Measurements from ENCODE around the gene LHFPL6.
A peak's percentile ranks its signal among the peaks of the same experiment; 100 is the strongest.

LHFPL6 gene

DNA sequence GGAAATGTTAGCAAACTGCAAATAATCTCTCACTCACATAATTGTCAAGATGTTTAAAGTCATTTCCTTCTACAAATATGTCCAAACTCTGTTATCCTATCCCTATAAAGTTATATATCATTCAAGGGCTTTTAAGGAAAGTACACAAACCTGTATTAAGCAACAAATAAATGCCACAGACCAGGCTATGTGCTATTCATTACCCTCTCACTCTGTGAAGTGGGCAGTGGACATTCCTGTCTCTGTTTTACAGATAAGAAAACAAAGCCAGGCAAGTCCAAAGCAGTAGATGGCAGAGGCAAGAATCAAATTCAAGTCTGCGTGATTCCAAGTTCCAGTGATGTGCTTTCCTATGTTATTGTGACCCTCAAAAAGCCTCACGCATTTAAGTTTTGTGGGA is 140.6 kb downstream of the LHFPL6 start:
- peaks cover 5% of the 10 kb centered on the region for H3K4me1 ChIP-seq (ENCODE audit: insufficient read depth, poor library complexity, severe bottlenecking)
- no peak for DNase-seq (ENCODE audit: low spot score)
- H3K4me3 ChIP-seq (ENCODE audit: severe bottlenecking) = no peak overlapping the region
- TF ChIP-seq, protein P1, sequence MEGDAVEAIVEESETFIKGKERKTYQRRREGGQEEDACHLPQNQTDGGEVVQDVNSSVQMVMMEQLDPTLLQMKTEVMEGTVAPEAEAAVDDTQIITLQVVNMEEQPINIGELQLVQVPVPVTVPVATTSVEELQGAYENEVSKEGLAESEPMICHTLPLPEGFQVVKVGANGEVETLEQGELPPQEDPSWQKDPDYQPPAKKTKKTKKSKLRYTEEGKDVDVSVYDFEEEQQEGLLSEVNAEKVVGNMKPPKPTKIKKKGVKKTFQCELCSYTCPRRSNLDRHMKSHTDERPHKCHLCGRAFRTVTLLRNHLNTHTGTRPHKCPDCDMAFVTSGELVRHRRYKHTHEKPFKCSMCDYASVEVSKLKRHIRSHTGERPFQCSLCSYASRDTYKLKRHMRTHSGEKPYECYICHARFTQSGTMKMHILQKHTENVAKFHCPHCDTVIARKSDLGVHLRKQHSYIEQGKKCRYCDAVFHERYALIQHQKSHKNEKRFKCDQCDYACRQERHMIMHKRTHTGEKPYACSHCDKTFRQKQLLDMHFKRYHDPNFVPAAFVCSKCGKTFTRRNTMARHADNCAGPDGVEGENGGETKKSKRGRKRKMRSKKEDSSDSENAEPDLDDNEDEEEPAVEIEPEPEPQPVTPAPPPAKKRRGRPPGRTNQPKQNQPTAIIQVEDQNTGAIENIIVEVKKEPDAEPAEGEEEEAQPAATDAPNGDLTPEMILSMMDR (IDR thresholded peaks at IDR 0.05; ENCODE audit: poor library complexity, severe bottlenecking) = no peak
- no peaks in the 10 kb centered on the region for H3K27me3 ChIP-seq (ENCODE audit: insufficient read depth, poor library complexity, severe bottlenecking)
- no peaks in the 10 kb centered on the region for H3K9me3 ChIP-seq (ENCODE audit: severe bottlenecking)
- H3K36me3 ChIP-seq (ENCODE audit: low read depth) = no peaks in the 10 kb centered on the region
- no peak overlapping the region for H3K27ac ChIP-seq (ENCODE audit: poor library complexity, severe bottlenecking)
- peak; percentile 58; the same call in 1 of the 3 replicates for ATAC-seq (ENCODE audit: low read depth)

DNA sequence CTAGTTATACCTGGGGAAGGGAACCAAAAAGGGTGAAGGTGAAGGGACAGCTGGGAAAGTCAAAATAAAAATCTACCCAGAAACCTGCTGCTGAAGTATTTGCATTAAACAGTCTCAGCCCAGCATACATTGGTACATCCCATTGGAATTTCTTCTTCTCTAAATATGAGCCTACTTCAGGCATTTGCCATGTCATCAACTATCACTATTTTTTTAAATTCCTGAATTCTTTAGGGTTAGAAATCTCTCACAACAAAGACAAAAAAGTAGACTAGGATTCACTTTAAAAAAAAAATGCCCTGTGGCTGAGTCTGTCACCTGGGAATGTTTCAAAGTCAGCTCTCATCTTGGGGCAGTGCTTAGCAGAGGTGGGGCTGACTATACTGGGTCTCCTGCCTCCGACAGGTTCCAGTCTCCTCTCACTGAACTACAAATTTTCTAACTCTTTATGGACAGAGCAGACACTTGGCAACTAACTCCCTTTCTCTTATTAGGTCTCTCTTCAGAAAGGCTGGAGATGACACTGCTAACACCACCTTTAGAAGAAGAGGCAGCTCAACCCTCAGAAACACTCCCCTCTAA is 141.2 kb downstream of the LHFPL6 start:
- TF ChIP-seq, protein P1 (IDR thresholded peaks at IDR 0.05; ENCODE audit: poor library complexity, severe bottlenecking) = no peak
- H3K9me3 ChIP-seq (ENCODE audit: severe bottlenecking) = no peaks in the 10 kb centered on the region
- DNase-seq (ENCODE audit: low spot score) (no peak), ATAC-seq (ENCODE audit: low read depth) (no peak)
- no peaks in the 10 kb centered on the region for H3K27me3 ChIP-seq (ENCODE audit: insufficient read depth, poor library complexity, severe bottlenecking)
- H3K4me1 ChIP-seq (ENCODE audit: insufficient read depth, poor library complexity, severe bottlenecking) = peaks cover 5% of the 10 kb centered on the region
- H3K4me3 ChIP-seq (ENCODE audit: severe bottlenecking) = no peak overlapping the region
- H3K27ac ChIP-seq (ENCODE audit: poor library complexity, severe bottlenecking) = no peak overlapping the region
- H3K36me3 ChIP-seq (ENCODE audit: low read depth) = no peaks in the 10 kb centered on the region

DNA sequence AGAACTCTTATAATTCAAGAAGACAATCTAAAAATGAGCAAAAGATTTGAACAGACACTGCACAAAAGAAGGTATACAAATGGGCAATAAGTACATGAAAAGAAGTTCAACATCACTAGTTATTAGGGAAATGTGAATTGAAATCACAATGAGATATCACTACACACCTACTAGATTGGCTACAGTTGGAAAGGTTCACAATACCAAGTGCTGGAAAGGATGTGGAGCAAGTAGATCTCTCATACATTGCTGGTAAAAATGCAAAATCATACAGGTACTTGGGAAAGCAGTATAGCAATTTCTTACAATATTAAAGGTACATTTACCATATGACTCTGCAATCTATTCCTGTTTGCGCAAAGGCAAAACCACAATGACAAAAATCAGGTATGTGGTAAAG is 145.7 kb downstream of the LHFPL6 start:
- Histone ChIP-seq H3K36me3 (ENCODE audit: low read depth) (no peaks in the 10 kb centered on the region), H3K27ac (ENCODE audit: poor library complexity, severe bottlenecking) (no peak overlapping the region), H3K4me1 (ENCODE audit: insufficient read depth, poor library complexity, severe bottlenecking) (no peaks in the 10 kb centered on the region), H3K27me3 (ENCODE audit: insufficient read depth, poor library complexity, severe bottlenecking) (no peaks in the 10 kb centered on the region), H3K4me3 (ENCODE audit: severe bottlenecking) (no peak overlapping the region), H3K9me3 (ENCODE audit: severe bottlenecking) (no peaks in the 10 kb centered on the region)
- no peak for DNase-seq (ENCODE audit: low spot score)
- no peak for ATAC-seq (ENCODE audit: low read depth)
- TF ChIP-seq, protein P1 (IDR thresholded peaks at IDR 0.05; ENCODE audit: poor library complexity, severe bottlenecking) = no peak

DNA sequence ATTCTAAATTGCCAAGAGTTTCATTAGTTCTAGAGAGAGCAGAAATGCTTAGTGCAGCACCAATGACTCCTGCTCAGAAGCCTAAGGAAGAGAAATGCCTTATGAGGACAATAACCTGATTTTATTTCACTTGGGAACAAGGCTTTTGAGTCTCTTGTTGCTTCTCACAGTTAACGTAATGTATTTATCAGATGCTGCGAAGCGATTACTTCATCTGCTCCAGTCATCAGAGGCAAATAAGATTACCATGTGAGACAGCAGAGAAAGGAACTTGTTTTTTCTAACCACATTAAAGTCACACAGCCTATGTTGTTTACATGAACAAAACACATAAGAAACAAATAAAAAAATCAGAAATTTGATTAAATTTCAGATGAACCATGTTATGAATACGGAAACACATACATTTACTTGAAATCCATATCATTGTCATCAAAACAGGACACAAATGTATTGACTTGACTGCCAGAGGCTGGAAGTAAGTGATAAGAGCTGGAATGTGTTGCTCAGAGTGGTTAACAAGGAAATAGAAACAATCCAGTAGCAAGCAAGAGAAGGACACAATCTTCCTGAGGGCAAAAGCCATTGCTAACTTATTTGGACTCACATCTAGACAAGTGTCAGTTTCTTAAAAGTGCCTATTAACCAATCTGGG is 147.3 kb downstream of the LHFPL6 start:
- Histone ChIP-seq H3K9me3 (ENCODE audit: severe bottlenecking) (no peaks in the 10 kb centered on the region), H3K36me3 (ENCODE audit: low read depth) (no peaks in the 10 kb centered on the region), H3K4me1 (ENCODE audit: insufficient read depth, poor library complexity, severe bottlenecking) (peaks cover 5% of the 10 kb centered on the region), H3K27me3 (ENCODE audit: insufficient read depth, poor library complexity, severe bottlenecking) (no peaks in the 10 kb centered on the region), H3K27ac (ENCODE audit: poor library complexity, severe bottlenecking) (no peak overlapping the region), H3K4me3 (ENCODE audit: severe bottlenecking) (no peak overlapping the region)
- no peak for ATAC-seq (ENCODE audit: low read depth)
- TF ChIP-seq, protein P1 (IDR thresholded peaks at IDR 0.05; ENCODE audit: poor library complexity, severe bottlenecking) = no peak
- no peak for DNase-seq (ENCODE audit: low spot score)

DNA sequence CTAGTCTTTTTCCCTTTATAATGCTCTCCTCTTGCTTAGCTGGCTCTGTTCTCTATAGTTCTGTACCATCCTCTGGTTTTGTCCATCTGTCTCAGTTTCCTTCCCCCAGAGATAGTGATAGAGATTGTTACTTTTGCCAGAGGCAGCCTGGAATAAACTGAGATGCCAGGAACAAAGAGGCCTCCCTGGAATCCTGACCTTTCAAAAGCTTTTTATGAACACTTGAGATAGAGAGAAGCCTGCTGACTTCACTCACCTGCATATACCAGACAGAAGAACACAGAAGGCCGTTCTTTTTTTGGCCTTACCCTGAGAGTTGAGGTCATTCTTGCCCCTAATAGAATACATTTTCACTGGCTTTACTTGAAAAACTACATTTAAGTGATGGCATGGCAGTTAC is 150.2 kb downstream of the LHFPL6 start:
- Histone ChIP-seq H3K4me1 (ENCODE audit: insufficient read depth, poor library complexity, severe bottlenecking) (peaks cover 5% of the 10 kb centered on the region), H3K9me3 (ENCODE audit: severe bottlenecking) (no peaks in the 10 kb centered on the region), H3K4me3 (ENCODE audit: severe bottlenecking) (no peak overlapping the region), H3K36me3 (ENCODE audit: low read depth) (no peaks in the 10 kb centered on the region), H3K27ac (ENCODE audit: poor library complexity, severe bottlenecking) (no peak overlapping the region), H3K27me3 (ENCODE audit: insufficient read depth, poor library complexity, severe bottlenecking) (no peaks in the 10 kb centered on the region)
- ATAC-seq (ENCODE audit: low read depth) (no peak), DNase-seq (ENCODE audit: low spot score) (no peak)
- TF ChIP-seq, protein P1 (IDR thresholded peaks at IDR 0.05; ENCODE audit: poor library complexity, severe bottlenecking) = no peak
